ENCODE results near the gene TRNP1.

Gene TRNP1

GRCh38 chr1:27031235-27032118 lies 38.0 kb downstream of the TRNP1 start:
- DNase-seq = no peak

GRCh38 chr1:27032119-27032461 lies 38.6 kb downstream of the TRNP1 start:
- DNase-seq = no peak

- DNase-seq = no peak
These were observed 39.7 kb downstream of the TRNP1 start for GRCh38 chr1:27033043-27033746.

GRCh38 chr1:27035344-27035743 lies 41.9 kb downstream of the TRNP1 start:
- no peak for DNase-seq

- no peak for DNase-seq
These were observed 43.2 kb downstream of the TRNP1 start for GRCh38 chr1:27036718-27037117.

GRCh38 chr1:27037518-27037917 lies 44.0 kb downstream of the TRNP1 start:
- no peak for DNase-seq

- no peak for DNase-seq
These were observed 44.5 kb downstream of the TRNP1 start for GRCh38 chr1:27038020-27038419.

- no peak for DNase-seq
These were observed 49.2 kb downstream of the TRNP1 start for GRCh38 chr1:27042670-27043069.

- DNase-seq = peak; percentile 89
These were observed 51.2 kb downstream of the TRNP1 start for GRCh38 chr1:27044613-27045151.

- peak; percentile 72 for DNase-seq
These were observed 52.6 kb downstream of the TRNP1 start for GRCh38 chr1:27045973-27046558.

GRCh38 chr1:27047914-27048313 lies 54.4 kb downstream of the TRNP1 start:
- DNase-seq = no peak

- DNase-seq = no peak
These were observed 55.6 kb downstream of the TRNP1 start for GRCh38 chr1:27049100-27049499.

- no peak for DNase-seq
These were observed 56.1 kb downstream of the TRNP1 start for GRCh38 chr1:27049607-27050006.
